ENCODE data around the gene THOC7. TPM values are rescaled to one million over a fixed set of nuclear protein-coding genes. Genes with fewer than 3 reads are reported as not detected.

Gene THOC7
- total RNA-seq (2022) (70.7 and 77.7 TPM in 2 replicates), Bru-seq, nascent RNA (percentile 81 among the genes with signal in this experiment), BruChase-seq, experiment 1, labeled RNA remaining after a 6-hour chase (percentile 77 among the genes with signal in this experiment), BruChase-seq, experiment 2, labeled RNA remaining after a 2-hour chase (percentile 76 among the genes with signal in this experiment)
- long read RNA-seq, transcript THOC7-201 (8 exons, 990 nt) = major isoform, 73 of 90 reads
- long read RNA-seq, partial matches to known transcripts = 5 of 90 reads
- long read RNA-seq, other reads (novel, unspliced or antisense) = 9 of 90 reads

GRCh38 chr3:63863150-63864007 is at the start of gene THOC7, which contains the start of gene ATXN7:
Gene THOC7 (minus strand): TSS chr3:63863805. CDS start chr3:63863790, 15 bp downstream.
Gene ATXN7 (plus strand): TSS chr3:63863867. CDS start chr3:63912599, 48,732 bp downstream.
- Mint-ChIP-seq H3K36me3 (ENCODE audit: insufficient read depth, unreplicated experiment) (peaks cover 27% of the 10 kb centered on the region), H3K4me1 (ENCODE audit: low read depth, unreplicated experiment) (peaks cover 42% of the 10 kb centered on the region), H3K4me3 (ENCODE audit: low read depth, unreplicated experiment) (peak within 1 kb of the TSS; percentile 78), H3K27me3 (ENCODE audit: unreplicated experiment) (no peaks in the 10 kb centered on the region), H3K9me3 (ENCODE audit: low read depth, unreplicated experiment) (no peaks in the 10 kb centered on the region), H3K27ac (ENCODE audit: unreplicated experiment) (peak within 1 kb of the TSS; percentile 76)
- BruUV-seq (replicated peaks) = no TSS peak
- no peak for TF ChIP-seq CTCF (IDR thresholded peaks at IDR 0.05; ENCODE audit: unreplicated experiment)
- CTCF ChIA-PET = no interaction called here
- intact Hi-C loops (cut with micrococcal nuclease; ENCODE audit: unreplicated experiment) = loop anchor here (10.0 kb wide), 1 partner anchor 101 kb away; no protein-coding TSS in a partner anchor
- DNase-seq = peak; percentile 73

GRCh38 chr3:63912768-63913588 is 49.4 kb upstream of the THOC7 start:
- no peaks in the 10 kb centered on the region for H3K27me3 Mint-ChIP-seq (ENCODE audit: unreplicated experiment)
- DNase-seq = peak; percentile 60
- H3K4me3 Mint-ChIP-seq (ENCODE audit: low read depth, unreplicated experiment) = peak overlapping the region; percentile 88
- BruUV-seq (replicated peaks) = no TSS peak
- H3K4me1 Mint-ChIP-seq (ENCODE audit: low read depth, unreplicated experiment) = peaks cover 27% of the 10 kb centered on the region
- CTCF ChIA-PET = no interaction called here
- intact Hi-C loops (cut with micrococcal nuclease; ENCODE audit: unreplicated experiment) = loop anchor here (5.0 kb wide), 3 partner anchors 46 to 79 kb away; no protein-coding TSS in a partner anchor
- H3K36me3 Mint-ChIP-seq (ENCODE audit: insufficient read depth, unreplicated experiment) = peaks cover 44% of the 10 kb centered on the region
- peak overlapping the region; percentile 77 for H3K27ac Mint-ChIP-seq (ENCODE audit: unreplicated experiment)
- TF ChIP-seq CTCF (IDR thresholded peaks at IDR 0.05; ENCODE audit: unreplicated experiment) = no peak
- H3K9me3 Mint-ChIP-seq (ENCODE audit: low read depth, unreplicated experiment) = no peaks in the 10 kb centered on the region

GRCh38 chr3:63911873-63912767 is 48.5 kb upstream of the THOC7 start, which contains the start of gene SCAANT1:
Gene SCAANT1 (minus strand): TSS chr3:63912383.
- H3K9me3 Mint-ChIP-seq (ENCODE audit: low read depth, unreplicated experiment) = no peaks in the 10 kb centered on the region
- peak within 1 kb of the TSS; percentile 88 for H3K4me3 Mint-ChIP-seq (ENCODE audit: low read depth, unreplicated experiment)
- peak; percentile 93 for DNase-seq
- TF ChIP-seq CTCF (IDR thresholded peaks at IDR 0.05; ENCODE audit: unreplicated experiment) = no peak
- CTCF ChIA-PET = no interaction called here
- BruUV-seq (replicated peaks) = no TSS peak
- no peaks in the 10 kb centered on the region for H3K27me3 Mint-ChIP-seq (ENCODE audit: unreplicated experiment)
- H3K27ac Mint-ChIP-seq (ENCODE audit: unreplicated experiment) = peak within 1 kb of the TSS; percentile 77
- intact Hi-C loops (cut with micrococcal nuclease; ENCODE audit: unreplicated experiment) = loop anchor here (5.0 kb wide), 3 partner anchors 45 to 80 kb away; no protein-coding TSS in a partner anchor
- H3K36me3 Mint-ChIP-seq (ENCODE audit: insufficient read depth, unreplicated experiment) = peaks cover 48% of the 10 kb centered on the region
- H3K4me1 Mint-ChIP-seq (ENCODE audit: low read depth, unreplicated experiment) = peaks cover 25% of the 10 kb centered on the region

All from Calu3 (cell line).